HG02763 (cell line): ENCODE results near the gene CNOT6.

ENCODE experiments used
- ATAC-seq: cut with Tn5 transposase; IDR thresholded peaks from one replicate; pipeline ENCODE4 v1.9.1; 2021; ENCODE audit warnings: mild to moderate bottlenecking, moderate library complexity; ENCODE audit not compliant: unreplicated experiment

The CNOT6 gene

DNA sequence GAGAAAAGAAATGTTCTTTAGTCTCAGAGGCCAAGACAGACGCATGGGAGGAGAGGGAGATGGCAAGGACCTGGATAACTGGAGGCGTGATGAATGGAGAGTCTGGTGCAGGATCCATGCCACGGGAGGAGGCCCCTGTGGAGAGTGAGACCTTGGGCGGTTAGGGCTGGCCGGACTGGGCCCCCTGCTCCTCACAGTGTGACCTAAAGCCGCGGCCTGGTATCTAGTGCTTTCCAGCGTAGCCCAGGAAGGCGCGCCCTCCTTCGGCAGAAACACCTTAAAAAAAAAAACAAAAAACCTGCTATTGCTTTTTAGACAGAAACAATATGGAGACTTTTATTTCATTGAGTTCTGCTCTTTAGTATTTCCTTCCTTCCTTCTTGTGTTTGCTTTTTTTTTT lies 64.1 kb downstream of the CNOT6 start:
- ATAC-seq: no peak

DNA sequence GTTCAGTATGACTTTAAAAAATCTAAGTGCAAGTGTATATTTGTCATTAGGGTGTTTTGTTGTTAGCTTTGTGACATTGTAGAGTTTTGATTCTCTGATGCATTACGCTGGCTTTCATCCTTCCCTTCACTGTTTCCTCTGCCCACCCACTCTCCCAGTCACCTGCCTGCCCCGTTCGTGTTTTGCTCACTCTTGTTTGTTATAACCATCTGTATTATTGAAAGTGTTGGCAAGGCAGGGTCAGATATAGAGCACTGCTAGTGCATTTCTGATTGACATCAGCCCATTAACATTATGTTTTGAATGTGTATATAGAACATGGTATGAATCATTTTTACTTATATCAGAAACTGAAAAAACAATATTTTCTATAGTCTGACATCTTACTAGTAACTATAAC lies 69.8 kb downstream of the CNOT6 start:
- no peak for ATAC-seq

GRCh38 chr5:180568914-180569313 lies 74.7 kb downstream of the CNOT6 start:
- no peak for ATAC-seq

DNA sequence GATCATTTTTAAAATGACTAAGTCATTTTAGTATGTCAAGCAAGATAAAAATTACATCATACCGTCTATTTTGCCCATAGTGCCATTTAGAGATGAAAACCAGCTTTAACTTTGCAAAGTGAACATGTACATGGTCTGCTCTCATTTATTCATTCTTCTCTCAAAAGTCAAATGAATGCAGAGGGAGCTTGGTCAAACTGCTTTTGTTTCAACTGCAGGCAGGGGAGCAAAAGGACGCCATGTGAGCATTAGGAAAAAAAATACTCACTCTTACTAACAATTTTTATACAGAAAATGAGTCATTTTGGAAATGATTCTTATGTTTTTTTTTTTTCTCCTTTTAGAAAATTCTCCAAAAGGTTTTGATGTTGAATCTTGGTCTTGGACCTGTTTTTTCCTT lies 81.4 kb downstream of the CNOT6 start:
- ATAC-seq: no peak

DNA sequence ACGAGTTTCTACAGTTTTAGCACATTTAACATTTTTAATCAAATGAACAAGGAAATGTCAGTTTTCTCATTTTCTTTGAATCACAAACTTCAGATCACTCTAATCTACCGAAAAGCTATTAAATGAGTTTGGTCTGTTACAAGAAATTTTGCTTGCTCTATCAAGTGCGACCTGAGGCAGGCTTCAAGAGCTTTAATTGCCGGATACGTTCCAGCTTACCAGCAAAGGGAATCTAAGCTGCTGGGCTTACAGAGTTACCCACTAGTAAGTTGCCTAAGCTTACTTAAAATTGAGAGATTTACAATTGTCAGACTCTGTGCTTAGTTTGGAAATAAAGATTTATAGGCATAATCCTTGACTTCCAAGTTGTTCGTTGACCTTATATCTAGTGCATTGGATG lies 86.5 kb downstream of the CNOT6 start:
- ATAC-seq: no peak

- no peak for ATAC-seq
Observed at GRCh38 chr5:180583738-180584137, 89.6 kb downstream of the CNOT6 start.

- ATAC-seq: no peak
Observed at GRCh38 chr5:180586204-180586603, 92.0 kb downstream of the CNOT6 start.

- ATAC-seq: no peak
Observed at GRCh38 chr5:180586870-180587269, 92.7 kb downstream of the CNOT6 start.

DNA sequence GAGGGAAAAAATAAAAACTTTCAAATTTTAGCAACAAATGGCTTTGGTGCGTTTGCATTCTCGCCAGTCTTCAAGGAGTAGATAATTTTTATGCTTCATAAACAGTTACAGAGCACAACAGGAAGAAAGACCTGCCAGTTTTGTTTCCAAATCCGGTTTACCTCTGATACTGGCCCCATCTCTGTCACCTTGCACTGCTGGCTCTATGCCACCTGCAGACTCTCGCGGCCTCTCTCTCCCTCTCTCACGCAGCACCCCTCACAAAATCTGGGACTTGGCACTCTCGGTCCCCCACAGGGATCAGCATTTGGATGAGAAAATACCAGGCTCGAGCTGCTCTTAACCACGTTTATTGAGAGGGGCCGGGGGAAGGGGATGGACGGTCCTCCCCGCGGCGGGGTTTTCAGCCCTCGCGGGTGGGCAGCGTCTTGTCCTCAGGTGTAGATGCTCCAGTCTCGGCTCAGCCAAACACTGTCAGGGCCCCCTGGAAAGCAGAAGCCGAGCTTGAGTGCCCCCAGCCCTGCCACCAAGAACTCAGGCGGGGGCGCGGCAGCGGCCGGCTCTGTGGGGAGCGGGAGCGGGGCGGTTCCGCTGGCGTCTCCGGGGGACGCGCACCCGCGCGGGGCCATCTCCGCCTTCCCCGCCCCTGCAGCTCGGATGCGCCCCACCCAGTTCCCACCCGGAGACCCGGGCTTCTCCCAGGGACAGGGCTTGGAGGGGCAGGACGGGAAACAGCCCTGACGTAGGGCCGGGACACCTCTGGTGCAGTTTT lies 95.8 kb downstream of the CNOT6 start:
- ATAC-seq: no peak

GRCh38 chr5:180590543-180591310 lies 96.5 kb downstream of the CNOT6 start:
- ATAC-seq: no peak

DNA sequence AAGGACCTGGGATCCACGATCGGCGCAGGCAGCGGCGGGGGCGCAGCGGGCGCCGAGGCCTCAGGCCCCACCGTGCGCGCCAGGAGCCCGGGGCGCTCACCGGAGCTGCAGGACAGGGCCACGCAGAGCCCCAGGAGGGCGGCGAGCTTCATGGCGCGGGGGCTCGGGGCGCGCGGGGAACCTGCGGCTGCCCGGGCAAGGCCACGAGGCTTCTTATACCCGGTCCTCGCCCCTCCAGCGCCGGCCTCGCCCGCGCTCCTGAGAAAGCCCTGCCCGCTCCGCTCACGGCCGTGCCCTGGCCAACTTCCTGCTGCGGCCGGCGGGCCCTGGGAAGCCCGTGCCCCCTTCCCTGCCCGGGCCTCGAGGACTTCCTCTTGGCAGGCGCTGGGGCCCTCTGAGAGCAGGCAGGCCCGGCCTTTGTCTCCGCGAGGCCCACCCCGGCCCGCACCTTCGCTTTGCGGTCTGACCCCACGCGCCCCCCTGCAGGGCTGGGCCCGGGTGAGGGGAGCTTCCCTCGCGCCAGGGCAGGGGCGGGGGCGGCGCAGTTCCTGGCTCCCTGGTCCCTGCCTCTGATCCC lies 97.2 kb downstream of the CNOT6 start, which contains the start of gene SCGB3A1:
Gene SCGB3A1, minus strand, starts transcription at position 189 of the 577 bp plus-strand sequence. Its CDS starts 37 bp downstream, at position 152.
- no peak for ATAC-seq

GRCh38 chr5:180592176-180592575 lies 98.0 kb downstream of the CNOT6 start:
- ATAC-seq: no peak

DNA sequence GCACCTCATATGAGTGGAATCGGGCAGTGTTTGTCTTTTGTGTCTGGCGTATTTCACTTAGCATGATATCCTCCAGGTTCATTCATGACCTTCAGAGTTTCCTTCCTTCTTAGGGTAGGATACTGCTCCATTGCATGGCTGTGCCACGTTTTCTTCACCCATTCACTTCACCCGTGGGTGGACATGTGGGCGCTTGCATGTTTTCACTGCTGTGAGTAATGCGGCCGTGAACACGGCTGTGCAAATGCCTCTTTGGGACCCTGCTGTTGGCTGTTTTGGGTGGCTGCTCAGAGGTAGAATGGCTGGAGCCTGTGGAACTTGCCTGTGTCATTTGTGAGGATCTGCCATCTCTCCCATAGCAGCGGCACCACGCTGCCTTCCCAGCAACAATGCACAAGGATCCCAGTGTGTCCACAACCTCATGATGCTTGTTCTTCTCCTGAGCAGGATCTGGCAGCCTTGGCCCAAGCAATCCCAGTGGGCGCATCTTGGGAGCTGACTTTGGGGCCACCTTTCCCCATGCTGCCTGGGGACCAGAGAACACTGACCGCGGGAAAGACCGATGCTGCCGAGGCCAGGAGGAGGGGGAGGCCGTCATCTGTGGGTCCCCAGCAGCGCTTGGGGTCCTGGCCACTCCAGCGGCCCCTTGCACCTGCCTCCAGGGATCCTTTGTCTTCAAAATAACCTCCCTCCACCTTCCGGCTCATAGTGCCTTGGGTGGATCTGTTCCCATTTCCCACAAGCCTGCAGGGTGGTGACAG lies 99.4 kb downstream of the CNOT6 start:
- no peak for ATAC-seq

DNA sequence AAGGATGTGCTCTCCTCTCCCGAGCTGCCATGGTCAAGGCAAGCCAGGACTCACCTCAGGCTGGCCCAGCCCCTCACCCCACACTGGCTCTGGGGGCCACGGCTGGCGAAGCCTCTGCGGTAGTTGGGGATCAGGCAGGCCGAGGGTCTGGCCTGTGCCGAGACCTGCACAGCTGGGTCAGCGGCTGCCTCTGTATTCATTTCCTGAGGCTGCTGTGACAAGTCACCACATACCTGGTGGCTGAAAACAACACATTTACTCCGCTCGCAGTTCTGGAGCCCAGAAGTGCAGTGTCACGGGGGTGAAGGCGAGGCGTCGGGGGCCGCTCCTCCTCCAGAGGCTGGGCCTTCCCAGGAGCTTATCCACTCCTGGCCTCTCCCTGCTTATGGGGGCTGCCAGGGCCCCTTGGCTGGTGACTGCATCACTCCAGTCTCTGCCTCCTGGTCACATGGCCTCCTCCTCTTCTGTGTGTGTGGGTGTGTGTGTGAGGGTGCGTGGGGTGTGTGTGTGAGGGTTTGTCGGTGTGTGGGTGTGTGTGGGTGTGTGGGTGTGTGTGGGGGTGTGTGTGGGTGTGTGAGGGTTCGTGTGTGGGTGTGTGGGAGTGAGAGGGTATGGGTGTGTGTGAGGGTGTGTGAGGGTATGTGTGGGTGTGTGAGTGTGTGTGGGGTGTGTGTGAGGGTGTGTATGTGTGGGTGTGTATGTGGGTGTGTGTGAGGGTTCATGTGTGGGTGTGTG lies 100.3 kb downstream of the CNOT6 start:
- ATAC-seq: no peak

GRCh38 chr5:180595046-180595379 lies 100.8 kb downstream of the CNOT6 start:
- no peak for ATAC-seq

DNA sequence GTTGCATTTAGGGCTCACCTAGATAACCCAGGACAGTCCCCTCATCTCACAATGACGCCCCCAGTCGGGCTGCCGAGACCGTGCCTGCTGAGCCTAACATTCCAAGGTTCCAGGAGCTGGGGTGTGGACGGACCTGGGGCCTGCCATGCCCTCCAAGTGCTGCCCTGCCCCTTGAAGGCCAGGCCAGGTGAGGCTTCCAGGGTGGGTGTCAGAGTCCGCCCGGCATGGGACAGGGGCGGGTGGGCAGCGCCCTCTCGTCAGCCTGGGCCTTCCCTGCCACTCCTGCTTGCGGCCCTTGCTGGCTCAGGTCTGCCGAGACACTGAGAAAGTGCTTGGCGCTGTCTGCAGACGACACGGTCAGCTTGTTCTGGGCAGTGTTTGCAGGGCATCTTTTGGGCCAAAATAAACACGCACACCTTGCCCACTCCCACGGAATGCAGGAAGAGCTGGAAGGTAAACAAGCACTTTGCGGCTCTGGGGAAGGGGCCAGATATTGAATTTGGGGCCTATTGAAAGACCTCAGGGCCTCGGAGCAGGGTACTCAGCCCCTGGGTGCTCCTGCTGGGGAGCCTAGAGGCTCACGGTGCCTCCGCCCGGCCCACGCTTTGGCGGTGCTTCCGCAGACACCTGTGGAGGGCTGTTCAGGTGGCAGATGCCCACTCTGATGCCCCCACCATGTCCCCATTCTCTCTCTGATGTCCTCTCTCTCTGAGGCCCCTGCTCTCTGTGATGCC lies 101.4 kb downstream of the CNOT6 start:
- no peak for ATAC-seq

- no peak for ATAC-seq
Observed at GRCh38 chr5:180596115-180596667, 102.0 kb downstream of the CNOT6 start.

- ATAC-seq: no peak
Observed at GRCh38 chr5:180596668-180597231, 102.6 kb downstream of the CNOT6 start.

GRCh38 chr5:180598316-180598701 lies 104.1 kb downstream of the CNOT6 start:
- no peak for ATAC-seq
